ENCODE measurements around the gene PTPN18.

- TF ChIP-seq ELF4 (IDR thresholded peaks at IDR 0.05): no peak
- no peak for TF ChIP-seq FOXK2 (IDR thresholded peaks at IDR 0.05)
- TF ChIP-seq TARDBP (IDR thresholded peaks at IDR 0.05): no peak
- no peak for TF ChIP-seq FOXA1 (IDR thresholded peaks at IDR 0.05)
- TF ChIP-seq SP1 (IDR thresholded peaks at IDR 0.05): no peak
- no peak for TF ChIP-seq FOXM1 (IDR thresholded peaks at IDR 0.05; ENCODE audit: borderline replicate concordance)
- no peak for TF ChIP-seq ZNF384 (IDR thresholded peaks at IDR 0.05)
- TF ChIP-seq SUZ12 (IDR thresholded peaks at IDR 0.05): no peak
These were observed 6.7 kb upstream of the PTPN18 start for GRCh38 chr2:130349174-130349573.

Data from HEK293T (cell line).